H4 (cell line): ENCODE measurements around the gene DLG2. TPM values are rescaled to one million over a fixed set of nuclear protein-coding genes. Genes with fewer than 3 reads are reported as not detected.
A peak's percentile ranks its signal among the peaks of the same experiment; 100 is the strongest.
"Not testable (repeated sequence)": the region's sequence is repeated elsewhere in the genome, so short reads cannot be mapped to it uniquely, and the experiment has no call there.

Experiments used
- DNase-seq: peaks from one replicate; pipeline ENCODE4 v3.0.0-alpha.2; 2015; ENCODE audit warnings: low spot score
- total RNA-seq: library from RNA; depleted of rRNA; stranded (reverse); fragments of >200 nt; shearing (Covaris generic); gene quantifications from 2 replicates; pipeline ENCODE4 v1.2.3, GENCODE V29; 2014

DLG2 gene
- total RNA-seq, 1 experiment from 2014 or later = 2.6 TPM

DNA sequence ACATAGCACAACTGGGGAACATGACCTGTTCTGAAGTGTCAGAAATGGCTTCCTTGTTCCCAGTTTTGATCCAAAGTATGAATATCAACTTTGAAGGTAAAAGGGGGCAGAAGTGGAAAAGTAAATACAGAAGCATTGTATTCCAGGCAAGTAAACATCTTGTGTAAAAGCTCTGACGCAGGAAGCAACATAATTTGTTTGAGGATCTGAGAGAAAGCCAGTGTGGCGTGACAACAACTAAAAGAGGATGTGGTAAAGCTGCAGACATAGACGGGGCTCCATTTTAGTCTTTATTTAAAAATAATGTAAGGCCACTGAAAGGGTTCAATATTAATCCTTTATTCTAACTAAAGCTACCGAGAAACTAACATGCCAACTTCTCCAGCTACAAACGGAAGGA is 310.2 kb downstream of the DLG2 start:
- peak; percentile 26 for DNase-seq

DNA sequence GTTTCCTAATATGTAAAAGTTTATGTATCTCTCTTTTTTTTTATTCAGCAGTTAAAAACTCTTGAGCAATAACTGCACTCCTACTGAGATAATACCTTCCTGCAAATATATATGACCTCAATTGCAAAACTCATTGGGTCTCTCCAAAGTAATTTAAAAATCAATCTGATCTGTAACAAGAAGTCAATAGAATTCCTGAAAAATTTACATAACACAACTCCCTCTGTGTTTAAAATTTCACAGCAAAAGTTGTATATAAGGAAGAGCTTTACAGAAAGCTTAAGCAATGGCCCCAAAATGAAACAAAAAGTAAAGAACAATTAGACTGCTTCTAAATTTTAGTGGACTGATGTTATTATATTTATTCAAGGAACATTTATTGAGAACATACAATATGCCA is 313.4 kb downstream of the DLG2 start:
- DNase-seq = no peak

GRCh38 chr11:85310479-85310878 is 316.7 kb downstream of the DLG2 start:
- no peak for DNase-seq

GRCh38 chr11:85307366-85307765 is 319.8 kb downstream of the DLG2 start:
- no peak for DNase-seq

- no peak for DNase-seq
Observed at GRCh38 chr11:85301895-85302678, 325.1 kb downstream of the DLG2 start.

DNA sequence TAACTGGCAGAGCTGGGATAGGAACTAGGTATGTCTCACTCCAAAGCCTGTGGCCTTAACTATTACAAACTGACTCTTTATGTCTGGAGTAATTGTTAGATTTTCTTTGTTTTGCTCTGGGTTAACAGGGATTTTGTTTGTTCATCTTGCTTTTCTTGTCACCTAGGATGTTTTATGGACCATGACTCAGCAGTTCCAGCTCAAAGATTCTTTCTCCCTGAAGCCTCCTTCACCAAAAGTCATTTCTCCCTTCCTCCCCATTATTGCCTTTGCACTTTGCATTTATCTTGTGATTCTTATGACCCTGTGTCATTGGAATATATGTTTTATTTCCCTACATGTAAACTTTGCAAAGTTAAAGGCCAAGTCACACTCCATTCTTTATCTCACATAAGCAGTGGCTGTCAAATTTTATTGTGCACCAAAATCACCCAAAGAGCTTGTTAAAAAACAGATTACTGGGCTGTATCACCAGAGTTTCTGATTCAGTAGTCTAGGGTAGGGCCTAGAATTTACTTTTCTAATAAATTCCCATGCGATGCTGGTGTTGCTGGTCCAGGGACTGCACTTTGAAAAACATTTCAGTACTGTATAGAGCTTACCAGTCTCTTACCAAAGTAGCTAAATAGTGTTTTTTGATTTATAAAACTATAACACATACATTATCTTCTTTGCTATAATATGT is 327.7 kb downstream of the DLG2 start:
- no peak for DNase-seq

GRCh38 chr11:85295694-85296271 is 331.4 kb downstream of the DLG2 start:
- DNase-seq = no peak

GRCh38 chr11:85281550-85281949 is 345.6 kb downstream of the DLG2 start:
- no peak for DNase-seq

DNA sequence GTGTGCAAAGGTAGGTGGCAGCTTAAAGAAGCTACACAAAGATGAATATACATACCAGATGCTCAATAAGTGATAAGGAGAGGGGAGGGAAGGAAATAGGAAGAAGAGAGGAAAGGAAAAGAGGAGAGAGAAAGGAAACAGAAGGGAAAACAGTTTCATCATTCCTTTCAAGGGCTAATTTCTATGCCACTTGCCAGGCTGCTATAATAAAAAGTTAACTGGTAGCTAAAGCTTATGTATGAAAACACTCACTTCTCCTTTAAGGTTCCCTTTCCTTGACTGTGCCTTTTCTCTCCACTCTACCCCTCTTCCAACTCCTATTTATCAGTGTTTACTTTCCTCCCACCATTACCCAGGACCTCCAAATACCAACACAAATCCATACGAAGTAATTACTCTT is 347.9 kb downstream of the DLG2 start:
- no peak for DNase-seq

DNA sequence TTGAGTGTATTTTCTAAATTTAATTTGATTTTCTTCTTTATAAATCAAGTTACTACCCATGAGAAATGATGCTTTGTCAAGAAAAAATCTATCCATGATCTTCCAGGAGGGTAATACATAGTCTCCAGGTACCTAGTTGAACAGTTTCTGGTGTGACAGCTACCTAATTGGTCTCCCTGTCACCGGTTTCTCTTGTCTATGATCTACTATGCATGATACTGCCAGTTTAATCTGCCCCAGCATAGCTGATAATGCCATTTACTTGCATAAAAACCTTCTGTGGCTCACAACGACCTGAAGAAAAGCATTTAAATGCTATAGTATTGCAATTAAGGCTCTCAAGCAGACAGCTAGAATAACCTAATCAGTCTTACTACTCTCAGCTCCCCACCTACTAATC is 349.5 kb downstream of the DLG2 start:
- DNase-seq = no peak

GRCh38 chr11:85276332-85276731 is 350.8 kb downstream of the DLG2 start:
- no peak for DNase-seq

GRCh38 chr11:85270315-85270714 is 356.8 kb downstream of the DLG2 start:
- not testable (repeated sequence) for DNase-seq

GRCh38 chr11:85269109-85269508 is 358.0 kb downstream of the DLG2 start:
- no peak for DNase-seq

DNA sequence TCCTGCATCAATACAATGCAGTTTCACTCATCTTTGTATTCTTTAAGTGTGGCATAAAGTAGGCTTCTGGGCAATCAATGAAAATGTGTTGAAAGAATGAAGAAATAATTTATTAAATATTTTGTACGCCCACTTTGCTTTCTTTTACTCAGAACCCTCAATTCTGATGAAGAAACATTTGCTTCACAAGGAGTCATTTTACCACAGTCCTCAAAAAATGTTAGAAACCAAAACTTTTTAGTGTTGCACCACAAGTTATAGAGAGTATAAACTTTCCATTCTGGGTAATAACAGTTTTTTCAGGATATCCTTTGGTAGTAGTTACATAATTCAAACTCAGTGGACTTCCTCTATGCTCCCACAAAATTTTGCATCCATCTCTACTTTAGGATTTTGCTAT is 360.5 kb downstream of the DLG2 start:
- no peak for DNase-seq

- DNase-seq = no peak
Observed at GRCh38 chr11:85263328-85263727, 363.8 kb downstream of the DLG2 start.

- DNase-seq = no peak
Observed at GRCh38 chr11:85257837-85258236, 369.3 kb downstream of the DLG2 start.

GRCh38 chr11:85256433-85256832 is 370.7 kb downstream of the DLG2 start:
- no peak for DNase-seq

DNA sequence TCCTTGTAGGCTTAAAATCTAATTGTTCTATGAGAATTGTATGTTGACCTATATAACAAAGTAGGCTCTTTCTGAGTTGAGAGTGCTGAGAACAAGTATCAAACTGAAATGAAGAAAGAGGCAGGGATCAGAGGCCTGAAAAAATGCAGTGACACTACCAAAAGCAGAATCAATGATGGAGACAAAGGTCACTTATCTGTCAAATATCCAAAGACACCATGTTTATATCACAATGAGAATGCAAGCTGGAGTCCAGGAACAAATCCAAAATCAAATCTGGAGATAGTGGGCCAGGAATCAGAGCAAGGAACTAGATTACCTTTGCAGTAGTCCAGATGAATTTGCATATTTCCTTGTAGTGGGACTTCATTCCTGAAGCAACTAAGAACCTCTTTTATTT is 377.7 kb downstream of the DLG2 start:
- DNase-seq = no peak

DNA sequence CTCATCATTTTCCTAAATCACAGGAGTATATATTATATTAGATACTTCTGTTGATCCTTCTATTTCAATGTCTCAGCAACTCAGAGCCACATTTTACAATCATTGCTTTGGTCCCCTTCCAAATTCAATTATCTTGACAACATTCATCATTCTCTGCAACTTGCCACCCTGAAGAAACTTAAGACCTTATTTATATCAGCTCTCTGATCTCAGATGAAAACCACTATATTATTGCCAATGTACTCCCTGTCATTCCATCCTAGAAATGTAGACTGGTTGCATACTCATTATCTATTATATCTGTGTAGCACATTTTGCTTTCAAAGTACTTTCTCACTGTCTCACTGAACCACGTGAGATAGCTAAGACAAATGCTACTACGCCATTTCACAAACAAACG is 379.3 kb downstream of the DLG2 start:
- DNase-seq = no peak

DNA sequence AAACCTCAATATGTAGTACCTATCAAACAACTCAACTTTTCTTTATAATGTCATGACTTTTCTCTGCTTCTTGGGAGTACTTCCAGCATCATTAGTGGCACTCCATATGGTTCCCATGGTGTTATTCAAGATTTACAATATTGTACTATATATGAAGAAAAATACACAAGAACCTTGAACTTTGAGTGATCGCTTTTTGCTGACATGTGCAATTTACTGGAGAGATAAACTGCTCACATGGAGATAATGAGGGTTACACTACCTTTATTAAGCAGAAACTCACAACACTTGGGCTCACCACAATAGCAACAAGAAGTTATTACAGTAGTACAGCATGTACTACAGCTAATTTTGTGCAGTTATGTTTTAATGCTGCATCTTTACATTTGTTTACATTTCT is 388.2 kb downstream of the DLG2 start:
- no peak for DNase-seq

- not testable (repeated sequence) for DNase-seq
Observed at GRCh38 chr11:85238038-85238437, 389.1 kb downstream of the DLG2 start.

- no peak for DNase-seq
Observed at GRCh38 chr11:85236211-85236610, 390.9 kb downstream of the DLG2 start.

DNA sequence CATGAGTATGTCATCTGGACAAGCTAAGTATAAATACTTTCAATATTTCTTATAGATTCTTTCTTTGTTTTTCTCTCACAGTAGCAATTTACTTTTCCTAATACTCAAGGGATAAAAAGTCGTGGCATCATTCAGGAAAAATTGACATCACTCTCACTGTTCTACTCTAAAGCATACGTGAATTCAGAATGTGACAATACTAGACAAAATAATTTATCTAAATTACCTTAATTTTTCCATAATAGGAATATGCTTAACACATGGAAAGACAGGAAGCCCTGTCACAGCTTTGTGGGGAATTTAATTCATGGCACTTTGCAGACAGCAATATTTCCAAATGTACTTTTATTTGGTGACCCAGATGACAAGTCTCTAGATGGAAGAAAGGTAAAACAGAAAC is 394.6 kb downstream of the DLG2 start:
- no peak for DNase-seq
